Kidney (tissue), 14 donors: ENCODE results near the gene FDX2. TPM values are rescaled to one million over a fixed set of nuclear protein-coding genes. Genes with fewer than 3 reads are reported as not detected.
"Not testable (repeated sequence)": the region's sequence is repeated elsewhere in the genome, so short reads cannot be mapped to it uniquely, and the experiment has no call there.

Experiments used
- DNase-seq, 5 donors: peaks; one replicate each; pipeline ENCODE4 v3.0.0-alpha.2; 2013 to 2020
- FAIRE-seq: peaks from 2 replicates; lab custom pipeline; 2012; peaks lifted over from hg19 to GRCh38; lab: Jason Lieb, UNC
- H3K27ac ChIP-seq, 2 donors: one replicate each; pipeline ENCODE4 v1.7.0; 2013; ENCODE audit warnings: low read depth in 2 of 2, low read length in 2 of 2, inconsistent platforms in 1 of 2
- H3K27me3 ChIP-seq: one replicate; pipeline ENCODE4 v1.7.1; 2013; ENCODE audit warnings: low read length, inconsistent platforms; ENCODE audit not compliant: control insufficient read depth, insufficient read depth
- H3K36me3 ChIP-seq, 3 donors: one replicate each; pipeline versions ENCODE4 v1.7.0 to v1.7.1; 2013; ENCODE audit warnings: low read length in 3 of 3, control low read depth in 1 of 3, inconsistent platforms in 1 of 3; ENCODE audit not compliant: insufficient read depth in 3 of 3, control insufficient read depth in 2 of 3
- H3K4me1 ChIP-seq, 3 donors: one replicate each; pipeline versions ENCODE4 v1.7.0 to v1.7.1; 2013; ENCODE audit warnings: low read length in 3 of 3, inconsistent platforms in 1 of 3, low read depth in 1 of 3; ENCODE audit not compliant: control insufficient read depth in 2 of 3, insufficient read depth in 2 of 3
- H3K4me3 ChIP-seq, 3 donors: one replicate each; pipeline versions ENCODE4 v1.7.0 to v1.8.1; 2013; ENCODE audit warnings: low read length in 3 of 3, control low read depth in 1 of 3, inconsistent platforms in 1 of 3
- H3K9ac ChIP-seq, 3 donors: one replicate each; pipeline versions ENCODE4 v1.7.0 to v1.7.1; 2013; ENCODE audit warnings: low read length in 3 of 3, control low read depth in 1 of 3, inconsistent platforms in 1 of 3
- H3K9me3 ChIP-seq, 3 donors: one replicate each; pipeline versions ENCODE4 v1.7.0 to v1.7.1; 2013; ENCODE audit warnings: low read length in 3 of 3, control low read depth in 1 of 3, inconsistent platforms in 1 of 3; ENCODE audit not compliant: control insufficient read depth in 2 of 3, insufficient read depth in 1 of 3
- CTCF ChIP-seq: IDR thresholded peaks from 3 replicates; pipeline ENCODE4 v1.5.1; 2012; ENCODE audit warnings: mild to moderate bottlenecking, moderate library complexity, borderline replicate concordance; ENCODE audit not compliant: insufficient read depth; ENCODE audit errors: extremely low read depth
- intact Hi-C: fragments of 100-400 bp; cut with DNase I; formaldehyde crosslinking; loops from one replicate; pipeline ENCODE4 v1.11.1; 2022
- polyA plus RNA-seq: library from polyadenylated mRNA; stranded (reverse); fragments of 350-450 nt; fragmentation: Illumina TruSeq; extraction: RNeasy Lipid Tissue Mini Kit (QIAGEN cat#74804); gene quantifications from one replicate; pipeline ENCODE4 v1.2.3, GENCODE V29; 2014; ENCODE audit warnings: low read depth, low replicate concordance; ENCODE audit not compliant: insufficient read depth
- total RNA-seq: library from RNA; stranded (reverse); fragmentation: NEBNext Ultra II Directional; extraction: Animal tissue kit (Norgen Biotek cat#: 25700); gene quantifications from one replicate; pipeline ENCODE4 v1.2.1, GENCODE V29; 2021
- donor health status: control.
- donor health status: control.
- donor health status: control.
- donor health status: control.
- donor health status: control.
- donor health status: DM: yes; HTN: yes; CAD: no.
- donor health status: Normal renal cell carcinoma (clear cell type).

Gene FDX2
- total and polyA plus RNA-seq, 2 donors from 2014 or later: 20.1 to 88.4 TPM

GRCh38 chr19:10284960-10285278 lies 30.9 kb downstream of the FDX2 start:
- TF ChIP-seq CTCF: no peak
- no peak for DNase-seq
- intact Hi-C loops: no loop called here
- no peak overlapping the region for H3K9ac ChIP-seq
- H3K27me3 ChIP-seq: peaks cover 16% of the 10 kb centered on the region
- H3K27ac ChIP-seq: no peak overlapping the region
- H3K9me3 ChIP-seq: no peaks in the 10 kb centered on the region
- no peak overlapping the region for H3K4me3 ChIP-seq
- no peak for FAIRE-seq
- peaks cover 0 to 3% (median 0%) of the 10 kb centered on the region in 3 donors for H3K36me3 ChIP-seq
- H3K4me1 ChIP-seq: peaks cover 0 to 7% (median 4%) of the 10 kb centered on the region in 3 donors

GRCh38 chr19:10284065-10284959 lies 31.5 kb downstream of the FDX2 start:
- Histone ChIP-seq H3K9ac (no peak overlapping the region), H3K27ac (no peak overlapping the region), H3K4me1 (peaks cover 0 to 7% (median 4%) of the 10 kb centered on the region in 3 donors), H3K9me3 (no peaks in the 10 kb centered on the region), H3K27me3 (peaks cover 14% of the 10 kb centered on the region), H3K4me3 (no peak overlapping the region), H3K36me3 (peaks cover 0 to 3% (median 0%) of the 10 kb centered on the region in 3 donors)
- DNase-seq (peak in 1 of 5 donors; percentile 70), FAIRE-seq (no peak)
- intact Hi-C loops: no loop called here
- TF ChIP-seq CTCF: no peak

GRCh38 chr19:10283301-10284064 lies 32.3 kb downstream of the FDX2 start:
- Histone ChIP-seq H3K27ac (no peak overlapping the region), H3K4me1 (peaks cover 0 to 4% (median 2%) of the 10 kb centered on the region in 3 donors)
- no peak for FAIRE-seq

GRCh38 chr19:10282043-10282442 lies 33.8 kb downstream of the FDX2 start:
- H3K4me1 ChIP-seq, DNase-seq, H3K27ac ChIP-seq, H3K4me3 ChIP-seq, H3K9me3 ChIP-seq, H3K9ac ChIP-seq, FAIRE-seq, H3K27me3 ChIP-seq, intact Hi-C loops, H3K36me3 ChIP-seq: not testable (repeated sequence)

More at GRCh38 chr19:10283301-10284064, 32.3 kb downstream of the FDX2 start:
- TF ChIP-seq CTCF: no peak
- no peaks in the 10 kb centered on the region for H3K9me3 ChIP-seq
- H3K27me3 ChIP-seq: peaks cover 8% of the 10 kb centered on the region
- H3K9ac ChIP-seq: no peak overlapping the region
- no peak overlapping the region for H3K4me3 ChIP-seq
- H3K36me3 ChIP-seq: peaks cover 0 to 3% (median 0%) of the 10 kb centered on the region in 3 donors
- intact Hi-C loops: no loop called here
- DNase-seq: peak in 1 of 5 donors; percentile 72
